ENCODE data around the gene POPDC2.

POPDC2 gene

GRCh38 chr3:119643528-119643927 is 16.9 kb downstream of the POPDC2 start:
- no peak for DNase-seq (ENCODE audit: low read depth, low spot score)
- H3K27ac ChIP-seq, result peak overlapping the region; percentile 42

- peak overlapping the region; percentile 42 for H3K27ac ChIP-seq
- no peak for DNase-seq (ENCODE audit: low read depth, low spot score)
These were observed 17.5 kb downstream of the POPDC2 start for GRCh38 chr3:119642746-119643473.

GRCh38 chr3:119641416-119641815 is 19.0 kb downstream of the POPDC2 start:
- H3K27ac ChIP-seq, result no peak overlapping the region
- DNase-seq (ENCODE audit: low read depth, low spot score), result no peak

GRCh38 chr3:119639494-119640350 is 20.7 kb downstream of the POPDC2 start:
- no peak for DNase-seq (ENCODE audit: low read depth, low spot score)
- H3K27ac ChIP-seq, result peak overlapping the region; percentile 94

- H3K27ac ChIP-seq, result peak overlapping the region; percentile 94
- peak; percentile 63 for DNase-seq (ENCODE audit: low read depth, low spot score)
These were observed 22.5 kb downstream of the POPDC2 start for GRCh38 chr3:119637679-119638477.

DNA sequence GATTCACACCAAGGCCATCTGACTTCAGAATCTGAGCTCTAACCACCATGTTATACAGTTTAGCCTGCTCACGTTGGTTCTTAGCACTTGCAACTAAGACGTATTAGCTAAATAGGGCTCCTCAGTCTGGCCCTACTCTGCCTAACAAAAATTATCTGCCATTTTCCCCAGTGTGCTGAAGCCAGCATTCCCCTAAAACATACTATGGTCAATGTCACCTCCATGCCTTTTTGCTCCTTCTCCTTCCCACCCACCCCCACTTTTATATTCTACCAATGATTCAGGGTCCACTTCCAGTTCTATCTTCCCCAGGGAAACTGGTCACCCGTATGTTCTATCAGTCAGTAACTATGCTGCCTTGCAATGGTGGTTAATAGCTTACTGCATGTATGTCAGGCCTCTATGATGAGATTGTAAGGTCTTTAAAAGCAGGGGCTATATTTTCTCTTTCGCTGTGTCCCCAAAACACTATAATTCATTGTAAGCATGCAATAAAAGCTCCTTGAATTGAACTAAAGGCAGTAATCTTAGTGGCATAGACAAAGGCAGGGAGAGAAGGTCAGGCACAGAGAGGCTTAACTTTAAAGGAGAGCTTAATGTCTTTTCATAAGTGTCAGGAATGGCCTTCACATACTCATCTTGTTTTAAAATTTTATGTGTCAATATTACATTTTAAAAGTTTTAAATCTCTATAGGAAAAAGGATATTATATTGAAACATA is 23.3 kb downstream of the POPDC2 start:
- peak overlapping the region; percentile 94 for H3K27ac ChIP-seq
- DNase-seq (ENCODE audit: low read depth, low spot score), result no peak

DNA sequence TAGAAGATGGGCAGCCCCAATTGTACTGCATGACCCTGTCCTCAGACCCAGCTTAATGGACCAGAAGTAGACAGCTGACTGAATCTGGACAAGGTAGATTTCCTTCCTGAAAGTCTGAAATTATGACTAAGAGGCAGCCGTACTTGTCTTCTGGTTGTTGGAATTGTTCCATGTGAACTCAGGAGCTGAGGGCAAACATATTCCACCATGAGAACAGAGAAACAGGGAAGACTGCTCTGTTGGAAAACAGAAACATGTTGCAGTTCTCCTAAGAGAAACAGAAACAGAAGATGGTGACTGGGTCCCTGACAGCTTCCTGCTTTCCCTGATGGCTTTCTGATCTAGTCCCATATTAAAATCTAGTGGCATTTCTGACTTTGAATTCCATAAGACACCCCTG is 24.1 kb downstream of the POPDC2 start:
- DNase-seq (ENCODE audit: low read depth, low spot score), result peak; percentile 49
- peak overlapping the region; percentile 94 for H3K27ac ChIP-seq

DNA sequence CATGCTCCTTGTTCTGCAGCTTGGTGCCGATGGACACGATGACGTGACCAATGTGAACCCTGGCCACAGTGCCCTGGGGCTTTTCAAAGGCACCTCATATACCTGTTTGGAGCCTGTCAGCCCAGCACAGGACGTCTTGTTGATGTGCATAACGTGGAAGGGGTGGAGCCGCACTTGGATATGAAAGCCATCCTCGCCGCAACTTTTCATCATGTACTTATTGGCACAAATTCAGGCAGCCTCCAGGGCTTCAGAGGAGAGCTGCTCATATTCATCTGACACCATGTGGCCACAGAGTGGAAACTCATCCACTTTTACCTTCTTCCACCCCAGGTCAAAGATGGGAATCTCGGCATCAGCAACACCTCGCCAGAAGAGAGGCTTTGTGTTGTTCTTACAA is 24.7 kb downstream of the POPDC2 start:
- no peak for DNase-seq (ENCODE audit: low read depth, low spot score)
- peak overlapping the region; percentile 94 for H3K27ac ChIP-seq

GRCh38 chr3:119632829-119633228 is 27.6 kb downstream of the POPDC2 start:
- no peak overlapping the region for H3K27ac ChIP-seq
- DNase-seq (ENCODE audit: low read depth, low spot score), result no peak

DNA sequence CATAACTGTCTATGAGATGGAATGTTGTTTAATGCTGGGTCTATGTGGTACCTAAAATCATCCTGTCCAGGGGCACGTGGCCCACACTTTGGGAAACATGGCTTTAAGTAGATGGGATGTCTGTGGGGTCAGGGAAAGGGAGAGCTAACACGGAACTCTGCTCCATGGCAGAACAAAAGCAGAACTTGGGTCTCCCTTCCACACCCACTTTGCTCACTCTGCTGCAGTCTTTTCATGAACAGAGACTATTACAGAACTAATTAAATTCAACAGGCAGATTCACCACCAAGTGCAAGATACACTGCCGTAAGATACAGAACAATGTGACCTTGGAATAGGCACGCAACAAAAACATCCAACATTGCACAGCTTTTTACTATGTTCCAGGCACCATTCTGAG is 28.2 kb downstream of the POPDC2 start:
- no peak for DNase-seq (ENCODE audit: low read depth, low spot score)
- no peak overlapping the region for H3K27ac ChIP-seq

DNA sequence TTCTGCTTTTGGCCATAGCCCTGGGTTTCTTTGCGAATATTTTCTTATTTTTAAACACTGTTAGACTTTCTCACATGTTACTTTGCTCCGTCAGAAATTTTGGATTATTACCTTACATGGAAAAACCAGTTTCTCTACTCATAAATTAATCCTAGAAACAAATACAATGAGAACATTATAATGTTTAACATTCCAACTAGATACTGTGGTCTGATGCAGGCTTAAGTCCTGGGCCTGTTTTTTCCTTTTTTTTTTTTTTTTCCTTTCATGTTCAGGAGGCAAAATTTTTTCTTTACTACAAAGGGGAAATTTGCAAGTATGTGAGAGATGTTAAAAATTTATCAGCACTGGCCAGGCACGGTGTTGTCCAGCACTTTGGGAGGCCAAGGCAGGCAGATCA is 28.9 kb downstream of the POPDC2 start:
- no peak for DNase-seq (ENCODE audit: low read depth, low spot score)

DNA sequence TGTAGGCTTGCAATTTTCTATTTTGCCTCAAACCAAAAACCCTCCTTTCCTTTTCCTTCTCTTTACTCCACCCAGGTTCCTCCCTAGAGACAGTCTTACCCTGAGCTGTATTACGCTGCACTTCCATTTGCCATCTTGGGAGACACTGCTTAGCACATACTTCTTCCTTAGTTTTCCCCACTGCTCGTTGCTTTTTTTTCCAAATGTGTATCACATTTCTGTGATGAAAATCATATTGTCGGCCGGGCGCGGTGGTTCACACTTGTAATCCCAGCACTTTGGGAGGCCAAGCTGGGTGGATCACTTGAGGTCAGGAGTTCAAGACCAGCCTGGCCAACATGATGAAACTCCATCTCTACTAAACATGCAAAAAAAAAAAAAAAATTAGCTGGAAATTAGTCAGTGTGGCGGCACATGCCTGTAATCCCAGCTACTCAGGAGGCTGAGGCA is 29.5 kb downstream of the POPDC2 start:
- no peak for DNase-seq (ENCODE audit: low read depth, low spot score)
- peak overlapping the region; percentile 55 for H3K27ac ChIP-seq

More for the DNA sequence above, 28.9 kb downstream of the POPDC2 start:
- no peak overlapping the region for H3K27ac ChIP-seq

DNA sequence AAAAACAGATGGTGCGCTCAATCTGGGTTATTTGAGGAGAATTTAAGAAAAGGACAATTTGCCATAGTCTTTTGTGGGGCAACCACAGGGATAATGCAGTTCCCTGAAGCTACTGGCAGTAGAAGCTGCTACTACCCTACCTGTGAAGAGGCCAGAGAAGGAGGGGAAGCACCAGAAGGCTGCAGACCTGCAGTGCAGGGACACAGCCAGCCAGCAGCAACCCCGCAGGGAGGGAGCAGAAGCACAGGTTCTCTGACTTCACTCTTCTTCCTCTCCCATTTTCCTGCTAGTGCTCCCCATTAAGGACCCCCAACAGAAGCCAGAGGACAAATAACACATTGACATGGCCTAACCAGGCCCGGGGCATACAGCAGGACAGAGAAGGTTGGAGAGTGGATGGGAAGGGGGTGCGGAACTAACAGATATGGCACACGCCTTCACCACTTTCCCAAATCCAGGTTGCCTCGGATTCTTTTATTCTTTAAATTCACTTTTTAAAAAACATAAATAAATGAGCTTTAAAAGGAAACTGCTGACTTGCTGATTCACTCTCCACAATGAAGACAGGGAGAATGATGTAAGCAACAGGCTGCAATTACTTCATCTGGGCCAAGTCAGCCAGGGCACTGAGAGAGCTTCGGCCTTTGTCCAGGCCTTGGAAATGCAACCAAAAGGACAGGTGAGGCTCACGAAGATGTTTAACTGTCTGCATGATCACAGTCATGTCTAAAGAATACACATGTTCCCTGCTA is 30.1 kb downstream of the POPDC2 start:
- peak overlapping the region; percentile 55 for H3K27ac ChIP-seq
- no peak for DNase-seq (ENCODE audit: low read depth, low spot score)

GRCh38 chr3:119628816-119629445 is 31.5 kb downstream of the POPDC2 start:
- DNase-seq (ENCODE audit: low read depth, low spot score), result no peak
- H3K27ac ChIP-seq, result no peak overlapping the region

GRCh38 chr3:119628390-119628789 is 32.0 kb downstream of the POPDC2 start:
- no peak for DNase-seq (ENCODE audit: low read depth, low spot score)
- no peak overlapping the region for H3K27ac ChIP-seq

GRCh38 chr3:119627461-119627860 is 32.9 kb downstream of the POPDC2 start:
- H3K27ac ChIP-seq, result no peak overlapping the region
- DNase-seq (ENCODE audit: low read depth, low spot score), result no peak

DNA sequence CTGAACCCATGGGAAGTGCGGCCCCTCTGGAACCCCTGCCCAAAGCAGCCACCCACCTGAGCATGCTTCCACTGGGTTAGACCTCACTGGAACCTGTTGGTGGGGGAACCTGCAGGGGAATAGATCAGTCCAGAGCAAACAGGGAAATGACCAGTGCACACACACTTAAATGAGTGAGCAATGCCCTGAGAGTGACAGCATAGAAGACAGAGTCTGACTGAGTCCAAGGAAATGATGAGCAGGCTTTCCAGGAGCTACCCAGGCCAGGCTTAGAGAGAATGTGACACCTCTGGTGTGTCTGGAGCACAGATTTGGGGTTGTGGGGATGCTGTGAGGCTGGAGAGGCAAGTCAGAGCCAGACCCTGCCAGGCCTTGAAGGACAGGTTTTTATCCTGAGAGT is 34.2 kb downstream of the POPDC2 start:
- no peak overlapping the region for H3K27ac ChIP-seq
- no peak for DNase-seq (ENCODE audit: low read depth, low spot score)

DNA sequence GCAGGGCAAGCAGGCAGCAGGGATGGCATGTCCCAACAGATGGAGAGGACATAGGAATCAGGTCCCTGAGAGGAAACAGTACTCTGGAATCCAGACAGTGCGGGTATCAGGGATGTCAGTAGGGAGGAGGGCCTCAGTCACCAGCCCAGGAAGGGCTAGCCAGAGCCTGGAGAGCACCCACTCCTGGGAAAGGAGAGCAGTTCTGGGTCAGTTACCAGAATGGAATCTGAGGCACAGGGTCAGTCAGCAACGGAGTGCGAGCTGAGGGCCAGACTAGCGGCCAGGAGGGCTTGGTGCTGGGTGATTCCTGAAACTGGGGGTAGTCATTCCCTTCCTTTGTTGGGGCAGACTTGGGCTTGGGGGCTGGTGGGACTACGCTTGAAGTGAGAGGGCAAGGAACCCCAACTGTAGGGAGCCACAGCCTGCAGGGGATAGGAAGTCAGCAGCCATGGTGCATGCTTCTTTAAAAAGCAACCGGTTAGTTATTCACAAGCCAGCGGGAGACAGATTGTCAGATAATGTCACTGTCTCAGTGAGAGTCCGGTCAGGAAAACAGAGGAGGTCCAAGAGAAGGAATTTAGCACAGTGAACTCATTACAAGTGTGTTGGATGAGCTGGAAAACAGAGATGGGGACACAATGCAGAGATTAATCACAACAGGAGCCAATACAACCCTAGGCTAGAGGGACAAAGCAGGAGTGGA is 34.8 kb downstream of the POPDC2 start:
- H3K27ac ChIP-seq, result no peak overlapping the region

More for the DNA sequence above, 34.8 kb downstream of the POPDC2 start:
- DNase-seq (ENCODE audit: low read depth, low spot score), result no peak
